HG03575 (cell line): Measurements from ENCODE around the gene CTSH.

Experiments used
- ATAC-seq: cut with Tn5 transposase; IDR thresholded peaks from one replicate; pipeline ENCODE4 v1.9.1; 2021; ENCODE audit not compliant: unreplicated experiment, insufficient number of reproducible peaks, low FRiP score; ENCODE audit errors: extremely low read depth

The CTSH gene, protein sequence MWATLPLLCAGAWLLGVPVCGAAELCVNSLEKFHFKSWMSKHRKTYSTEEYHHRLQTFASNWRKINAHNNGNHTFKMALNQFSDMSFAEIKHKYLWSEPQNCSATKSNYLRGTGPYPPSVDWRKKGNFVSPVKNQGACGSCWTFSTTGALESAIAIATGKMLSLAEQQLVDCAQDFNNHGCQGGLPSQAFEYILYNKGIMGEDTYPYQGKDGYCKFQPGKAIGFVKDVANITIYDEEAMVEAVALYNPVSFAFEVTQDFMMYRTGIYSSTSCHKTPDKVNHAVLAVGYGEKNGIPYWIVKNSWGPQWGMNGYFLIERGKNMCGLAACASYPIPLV

DNA sequence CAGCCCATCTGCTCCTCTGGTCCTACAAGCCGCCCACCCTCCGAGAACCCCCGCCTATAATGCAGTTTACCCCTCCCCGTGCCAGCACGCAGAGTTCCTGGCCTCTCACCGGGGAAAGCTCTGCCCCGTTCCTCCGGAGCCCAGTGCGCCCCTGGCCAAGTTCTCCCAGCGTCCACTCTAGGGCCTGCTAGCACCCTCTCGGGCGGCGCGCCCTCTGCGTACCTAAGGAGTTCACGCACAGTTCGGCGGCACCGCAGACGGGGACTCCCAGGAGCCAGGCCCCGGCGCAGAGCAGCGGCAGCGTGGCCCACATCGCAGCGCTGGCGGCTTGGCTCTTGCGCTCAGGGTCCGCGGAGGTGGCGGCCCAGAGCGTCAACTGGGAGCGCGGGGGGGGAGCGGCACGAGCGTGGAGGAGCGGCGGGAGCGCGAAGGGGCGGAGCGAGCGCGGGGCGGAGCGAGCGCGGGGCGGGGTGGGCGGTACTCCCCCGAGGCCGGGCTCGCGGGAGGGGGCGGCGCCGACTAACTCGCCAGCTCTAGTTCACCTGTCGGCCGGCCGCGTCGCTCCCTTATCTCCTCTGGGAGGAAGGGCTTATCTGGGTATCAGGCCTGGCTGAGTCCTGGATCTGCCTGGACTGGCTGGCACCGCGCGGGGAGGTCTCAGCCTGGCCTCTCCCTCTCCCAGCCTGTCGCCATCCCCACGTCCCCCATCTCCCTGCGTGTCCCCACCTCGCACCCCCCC is at the start of gene CTSH:
TSS of gene CTSH (minus strand) at position 378 of the 739 bp plus-strand sequence. CDS start at position 313, 65 bp downstream.
- no peak for ATAC-seq

DNA sequence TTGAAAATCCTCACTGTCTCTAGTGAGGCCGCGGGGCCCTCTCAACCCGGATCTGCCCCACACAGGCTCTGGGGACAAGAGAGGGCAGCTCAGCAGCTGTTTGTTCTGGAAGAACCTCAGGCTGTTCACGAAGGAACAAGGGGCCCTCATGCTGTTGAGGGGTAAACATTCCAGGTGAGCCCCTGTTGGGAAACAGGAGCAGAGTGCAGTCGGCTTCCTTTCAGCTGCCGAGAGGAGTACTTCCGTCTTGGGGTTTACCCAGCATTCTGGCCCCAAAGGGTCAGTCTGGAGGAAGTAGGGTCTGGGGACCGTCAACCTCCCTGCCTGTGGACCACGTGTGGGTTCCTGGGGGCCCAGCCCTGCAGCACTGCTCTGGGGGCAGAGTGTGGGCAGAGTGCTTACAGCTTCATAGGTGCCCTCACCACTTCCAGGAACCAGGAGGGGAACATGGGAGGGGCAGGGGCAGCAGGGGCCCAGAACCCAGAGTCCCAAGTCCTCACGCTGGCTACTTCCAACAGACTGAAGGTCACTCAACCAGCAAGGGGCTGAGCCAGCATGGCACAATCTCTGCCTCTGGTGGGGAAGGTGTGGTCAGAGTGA is 49.2 kb upstream of the CTSH start:
- no peak for ATAC-seq

DNA sequence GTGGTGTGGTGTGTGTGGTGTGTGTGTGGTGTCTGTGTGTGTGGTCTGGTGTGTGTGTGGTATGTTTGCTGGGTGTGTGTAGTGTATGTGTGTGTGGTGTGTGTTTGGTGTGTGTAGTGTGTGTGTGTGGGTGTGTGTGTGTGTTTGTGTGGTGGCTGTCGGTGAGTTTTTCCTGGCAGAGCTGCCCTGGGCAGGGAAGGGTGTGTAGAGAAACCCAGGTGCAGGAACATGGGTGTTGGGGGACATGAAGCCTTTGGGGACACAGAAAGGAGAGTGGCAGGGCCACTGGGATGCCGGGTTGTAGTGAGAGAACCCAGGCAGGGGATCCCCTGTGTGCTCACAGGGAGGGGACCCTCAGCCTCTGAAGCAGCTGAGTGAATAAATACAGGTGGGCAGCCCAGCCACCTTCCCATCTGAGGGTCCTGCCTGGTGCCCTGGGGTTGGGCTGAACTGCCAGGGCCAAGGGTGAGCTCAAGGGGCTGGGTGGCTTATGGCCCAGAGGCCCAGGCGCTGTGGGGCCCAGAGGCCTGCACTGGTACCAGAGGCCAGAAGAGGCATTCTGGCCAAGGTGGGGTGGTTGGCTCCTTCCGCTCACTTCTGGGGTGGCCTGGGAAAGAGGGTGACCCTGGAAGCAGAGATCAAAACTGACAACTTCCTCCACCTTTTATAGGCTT is 48.5 kb upstream of the CTSH start:
- no peak for ATAC-seq

DNA sequence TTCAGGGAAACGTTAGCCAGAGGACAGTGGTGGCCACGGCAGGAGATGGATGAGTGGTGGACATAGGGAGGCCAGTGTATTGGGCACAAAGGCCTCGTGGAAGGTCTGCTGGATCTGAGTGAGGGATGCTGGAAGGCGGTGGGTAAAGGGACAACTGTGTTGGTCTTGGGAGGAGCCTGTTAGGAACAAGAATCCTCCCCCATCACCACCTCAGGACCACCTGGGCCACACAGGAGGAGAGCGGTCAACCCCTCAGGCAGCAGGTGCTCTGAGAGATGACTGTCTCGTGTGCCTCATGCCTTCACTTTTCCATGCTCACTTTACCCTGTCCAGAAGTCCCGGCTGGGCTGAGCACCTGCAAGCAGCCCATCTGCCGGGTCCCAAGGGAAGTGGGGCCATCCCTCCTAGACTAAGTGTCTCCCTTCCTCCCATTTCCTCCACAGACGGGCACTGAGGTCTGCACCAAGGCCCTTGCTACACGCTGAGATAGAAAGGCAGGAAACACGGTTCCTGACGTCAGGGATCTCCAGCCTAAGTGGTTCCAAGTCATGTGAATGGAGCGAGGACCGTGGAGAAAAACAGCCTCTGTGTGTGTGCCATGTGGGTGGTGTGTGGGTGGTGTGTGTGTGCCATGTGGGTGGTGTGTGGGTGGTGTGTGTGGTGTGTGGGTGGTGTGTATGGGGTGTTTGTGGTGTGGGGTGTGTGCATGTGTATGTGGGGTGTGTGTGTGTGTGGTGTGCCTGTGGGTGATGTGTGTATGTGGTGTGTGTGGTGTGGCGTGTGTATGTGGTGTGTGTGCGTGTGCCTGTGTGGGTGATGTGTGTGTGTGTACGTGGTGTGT is 47.8 kb upstream of the CTSH start:
- ATAC-seq, result no peak

DNA sequence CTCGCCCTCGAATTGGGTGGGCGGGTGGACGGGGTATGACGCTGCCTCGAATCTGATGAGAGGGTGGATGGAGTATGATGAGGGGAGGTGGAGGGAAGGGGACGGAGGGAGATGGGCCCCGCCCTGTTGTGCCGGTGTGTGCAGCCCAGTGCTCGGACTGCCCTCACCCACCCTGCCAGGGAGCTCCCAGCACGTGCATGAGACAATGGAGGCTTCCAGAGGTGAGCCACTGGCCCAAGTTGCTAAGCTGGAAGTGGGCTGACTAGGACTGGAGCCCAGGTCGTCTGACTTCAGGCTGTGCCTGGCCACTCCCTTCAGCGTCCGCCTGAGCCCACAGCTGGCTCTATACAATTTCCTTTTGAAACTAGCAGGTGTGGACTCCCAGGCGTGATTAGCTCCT is 47.0 kb upstream of the CTSH start:
- no peak for ATAC-seq

DNA sequence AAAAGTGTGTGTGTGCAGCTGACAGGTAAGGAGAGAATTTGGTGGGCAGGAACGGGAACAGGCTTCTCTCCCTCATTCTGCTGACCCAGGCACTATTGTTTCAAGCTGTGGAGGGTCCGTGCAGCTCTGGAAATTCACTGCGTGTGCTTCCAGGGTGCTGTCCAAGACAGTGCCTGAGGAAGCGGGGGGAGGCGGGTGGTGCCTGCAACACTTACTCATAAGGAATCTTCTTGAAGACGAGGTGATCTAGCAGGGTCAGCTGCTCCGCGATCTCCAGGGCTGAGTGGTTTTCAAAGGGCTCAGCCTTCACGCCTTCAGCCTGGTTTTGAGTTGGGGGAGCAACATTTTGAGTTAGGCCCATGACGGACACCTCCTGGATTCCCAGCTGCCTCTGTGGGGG is 46.6 kb upstream of the CTSH start:
- ATAC-seq, result no peak

DNA sequence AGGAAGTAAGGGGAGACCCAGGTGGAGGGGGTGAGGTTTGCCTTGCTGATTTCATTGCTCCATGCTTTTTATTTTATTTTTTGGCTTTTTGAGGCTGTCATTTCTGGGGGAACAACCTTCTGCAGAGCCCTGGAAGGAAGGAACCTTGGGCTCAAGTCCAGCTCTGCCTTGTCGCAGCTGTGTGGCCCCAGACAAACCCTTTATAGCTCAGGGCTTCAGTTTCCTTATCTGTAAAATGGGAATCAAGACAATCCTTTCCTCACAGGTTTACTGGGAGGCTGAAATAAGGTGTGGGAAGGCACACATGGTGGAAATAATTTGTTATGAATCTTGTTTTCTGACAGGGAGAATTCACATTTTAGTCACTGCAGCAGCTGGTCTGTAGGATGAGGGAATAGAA is 45.4 kb upstream of the CTSH start:
- no peak for ATAC-seq

DNA sequence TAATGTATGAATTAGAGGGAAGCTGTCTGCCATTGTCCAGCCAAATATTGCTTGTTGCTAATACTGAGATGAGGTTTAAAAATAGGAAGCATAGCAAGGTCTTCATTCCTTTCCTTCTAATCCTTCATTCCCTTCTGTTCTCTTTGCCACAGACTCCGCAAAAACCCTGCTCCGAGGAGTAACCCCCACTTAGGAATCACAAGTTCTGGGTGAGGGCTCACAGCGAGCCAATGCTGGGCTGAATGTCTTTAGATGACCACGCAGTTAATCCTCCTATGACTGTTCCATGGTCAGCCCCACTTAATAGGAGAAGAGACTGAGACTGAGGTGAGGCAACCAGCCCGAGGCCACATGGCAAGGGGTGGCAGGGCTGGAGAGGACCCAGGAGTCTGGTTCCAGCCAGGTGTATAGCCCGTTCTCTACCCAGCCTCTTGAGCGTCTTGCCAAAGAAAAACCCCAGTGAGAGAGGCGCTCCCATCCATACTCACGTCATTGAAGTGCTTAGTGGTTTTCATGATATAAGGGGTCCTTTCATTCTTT is 44.9 kb upstream of the CTSH start:
- no peak for ATAC-seq

DNA sequence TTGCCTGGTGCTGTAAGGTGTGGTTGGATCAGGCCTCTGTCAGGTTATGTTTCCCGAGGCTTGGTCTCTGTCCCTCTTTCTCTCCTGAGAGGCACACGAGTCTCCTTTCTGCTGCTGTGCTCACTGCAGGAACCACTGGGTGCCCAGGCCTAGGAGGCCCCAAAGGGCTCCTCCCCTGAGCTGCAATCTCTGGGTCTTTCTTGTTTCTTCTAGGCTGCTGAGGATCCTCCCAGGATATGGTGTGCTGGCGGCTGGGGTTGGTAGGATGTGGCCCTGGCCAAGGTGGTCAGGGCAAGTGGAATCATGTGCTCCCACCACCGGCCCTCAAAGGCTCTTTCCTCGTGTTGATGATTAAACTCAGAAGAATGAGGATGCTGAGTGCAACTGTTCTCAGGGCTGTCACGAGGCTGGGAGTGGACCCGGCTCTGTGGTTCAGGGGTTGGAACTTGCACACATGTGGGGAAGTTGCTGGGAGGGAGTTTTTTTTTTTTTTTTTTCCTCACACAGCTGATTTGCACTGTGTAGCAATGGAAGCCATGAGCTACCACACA is 43.6 kb upstream of the CTSH start:
- no peak for ATAC-seq

DNA sequence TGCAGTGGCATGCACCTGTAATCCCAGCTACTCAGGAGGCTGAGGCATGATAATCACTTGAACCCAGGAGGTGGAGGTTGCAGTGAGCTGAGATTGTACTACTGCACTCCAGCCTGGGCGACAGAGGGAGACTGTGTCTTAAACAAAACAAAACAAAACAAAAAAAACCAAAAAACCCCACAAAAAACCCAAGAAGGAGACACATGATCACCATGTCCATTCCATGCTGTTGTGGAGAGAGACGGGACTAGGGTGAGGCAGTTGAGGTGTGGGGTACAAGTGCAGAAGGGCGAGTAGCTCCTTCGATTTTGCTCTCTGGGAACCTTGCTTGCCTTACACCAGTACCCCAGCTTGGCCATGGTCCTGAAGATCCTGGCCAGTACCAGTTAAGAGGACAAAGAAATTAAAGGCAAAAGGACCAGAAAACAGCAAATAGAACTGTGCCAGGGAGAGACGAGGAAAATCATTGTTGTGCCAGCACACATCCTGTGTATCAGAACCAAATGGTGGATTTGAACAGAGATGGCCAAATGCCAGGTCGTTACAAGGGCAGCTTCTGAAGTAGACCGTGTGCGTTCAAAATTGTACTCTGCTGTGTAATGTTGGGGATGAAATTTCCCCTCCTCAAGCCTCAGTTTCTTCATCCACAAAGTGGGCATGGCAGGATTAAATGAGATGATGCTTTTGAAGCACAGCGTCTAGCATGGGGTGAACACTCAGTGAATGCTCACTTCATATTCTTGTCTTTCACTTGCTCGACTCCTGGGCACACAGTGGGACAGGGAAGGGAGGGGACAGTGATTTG is 42.9 kb upstream of the CTSH start:
- no peak for ATAC-seq

DNA sequence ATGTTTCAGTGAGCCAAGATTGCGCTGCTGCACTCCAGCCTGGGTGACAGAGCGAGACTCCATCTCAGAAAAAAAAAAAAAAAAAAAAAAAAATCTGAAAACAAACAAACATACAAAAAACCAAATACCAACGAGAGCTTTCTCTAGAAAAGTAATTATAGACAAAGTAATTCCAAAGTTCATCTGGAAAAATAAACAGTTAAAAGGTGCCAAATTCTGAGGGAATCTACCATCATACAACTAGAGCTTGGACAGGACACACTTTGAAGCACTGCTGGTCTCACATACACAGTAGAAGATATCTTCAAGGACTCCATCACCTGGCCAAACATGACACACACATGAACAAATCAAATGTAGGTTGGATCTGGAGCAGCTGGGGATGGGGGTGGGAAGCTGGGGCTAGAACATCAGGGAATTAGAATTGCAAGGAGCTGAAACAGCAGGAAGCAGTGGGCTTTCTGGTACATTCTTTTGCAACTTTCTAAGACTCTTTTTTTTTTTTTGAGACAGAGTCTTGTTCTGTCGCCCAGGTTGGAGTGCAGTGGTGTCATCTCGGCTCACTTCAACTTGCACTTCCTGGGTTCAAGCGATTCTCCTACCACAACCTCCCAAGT is 41.1 kb upstream of the CTSH start:
- no peak for ATAC-seq

DNA sequence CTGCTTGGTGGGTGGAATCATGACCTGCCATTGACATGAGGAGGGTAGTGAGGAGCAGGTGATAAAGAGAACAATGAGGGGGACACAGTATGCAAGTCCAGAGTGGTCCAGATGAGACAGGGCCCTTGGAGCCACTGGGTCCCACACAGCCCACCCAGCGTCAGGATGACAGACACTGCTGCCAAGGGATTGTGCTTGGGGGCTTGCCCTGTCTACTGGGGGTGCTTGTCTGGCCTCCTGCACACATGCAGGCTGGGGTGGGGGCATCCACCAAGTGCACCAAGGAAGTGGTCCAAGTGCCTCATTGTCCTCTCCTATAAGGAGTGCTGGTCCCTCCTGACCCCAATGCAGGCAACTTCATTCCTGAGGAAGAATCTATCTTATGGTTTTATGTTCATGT is 39.2 kb upstream of the CTSH start:
- ATAC-seq, result no peak

DNA sequence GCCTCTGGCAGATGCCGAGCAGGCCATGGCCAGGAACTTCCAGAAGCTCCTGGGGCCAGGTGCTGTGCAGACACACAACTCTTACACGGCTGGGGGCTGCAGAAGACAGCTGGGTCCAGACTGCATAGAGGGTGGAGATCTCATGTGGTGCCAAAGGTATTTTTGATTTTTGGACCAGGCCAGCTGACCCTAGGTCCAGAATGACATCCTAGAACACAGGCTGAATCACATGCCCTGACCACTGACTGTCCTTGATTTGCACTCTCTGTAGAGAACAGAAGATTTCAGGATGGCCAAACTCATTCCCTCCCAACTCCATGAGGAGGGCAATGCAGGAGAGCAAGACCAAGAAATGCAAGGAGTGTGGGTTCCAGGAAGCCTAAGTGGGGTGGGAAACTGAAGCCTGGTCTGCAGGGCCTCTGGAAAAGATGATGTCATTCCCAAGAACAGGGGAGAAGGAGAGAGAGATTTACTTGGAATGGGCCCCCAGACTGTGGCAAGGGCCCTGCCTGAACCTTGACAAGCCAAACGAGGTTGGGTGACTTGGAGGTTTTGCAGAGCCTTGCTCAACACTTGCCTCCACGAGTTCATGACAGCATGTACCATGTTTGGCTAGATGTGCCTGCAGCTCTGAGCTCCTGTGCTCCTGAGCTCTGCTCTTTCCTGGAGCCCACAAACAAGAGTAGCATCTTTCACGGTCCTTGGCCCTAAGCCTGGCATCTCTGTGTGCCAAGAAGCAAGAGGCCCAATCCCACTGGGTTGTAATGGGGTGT is 38.5 kb upstream of the CTSH start:
- ATAC-seq, result no peak

DNA sequence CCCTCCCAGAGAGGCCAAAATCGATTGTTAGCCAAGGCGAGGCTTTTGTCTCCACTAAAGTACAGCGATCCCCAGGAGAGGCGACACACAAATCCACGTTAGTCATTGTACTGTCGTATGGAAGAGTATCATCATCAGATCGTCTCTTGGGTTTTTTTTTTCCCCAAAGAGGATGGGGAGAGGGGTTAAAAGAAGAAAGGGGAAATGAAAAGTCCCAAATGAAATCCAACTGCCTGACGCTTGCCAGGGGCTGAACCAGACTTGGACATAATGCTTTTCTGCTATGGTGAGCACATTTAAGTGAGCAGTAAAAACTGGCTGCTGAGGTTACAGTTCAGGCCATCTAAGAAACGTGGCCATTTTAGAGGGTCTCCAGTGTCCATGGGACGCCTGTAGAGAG is 37.9 kb upstream of the CTSH start:
- ATAC-seq, result no peak

DNA sequence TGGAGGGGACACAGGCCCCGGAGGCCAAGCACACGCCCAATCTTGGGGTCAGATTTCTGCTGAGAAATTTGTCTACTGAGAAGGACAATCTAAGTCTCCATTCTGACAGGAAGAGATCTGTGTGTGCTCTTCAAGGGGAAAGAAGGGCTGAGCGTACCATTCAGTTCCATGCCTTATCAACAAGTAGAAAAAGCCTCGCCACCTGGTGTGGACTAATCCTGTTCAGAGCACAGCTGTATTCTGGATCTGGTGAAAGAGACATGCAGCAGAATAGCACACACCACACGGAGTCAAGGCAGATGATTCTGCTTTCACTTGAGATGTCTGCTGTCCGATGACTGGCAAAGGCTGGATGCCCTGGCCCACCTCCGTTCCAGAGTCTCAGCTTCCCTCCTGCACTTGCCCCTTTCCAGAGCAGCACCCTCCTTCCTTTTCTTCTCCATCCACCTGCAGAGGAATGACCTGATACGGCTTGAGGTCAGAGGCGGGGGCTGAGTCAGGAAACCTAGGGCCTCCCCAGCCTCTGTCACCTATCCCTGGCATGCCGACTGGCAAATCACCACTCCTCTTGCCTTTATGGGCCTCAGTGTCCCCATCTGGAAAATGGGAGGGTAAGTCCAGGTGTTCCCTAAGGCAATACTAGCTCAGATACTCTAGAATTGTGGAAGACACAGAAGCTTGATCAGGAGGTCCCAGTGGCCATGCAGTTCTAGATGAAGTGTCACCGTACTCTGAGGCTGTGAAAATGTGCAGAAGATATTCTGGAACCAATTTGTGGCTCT is 36.9 kb upstream of the CTSH start:
- ATAC-seq, result no peak
